ENCODE data around the gene RINT1.

RINT1 gene

GRCh38 chr7:105599551-105599950 is 67.5 kb downstream of the RINT1 start:
- no peak for DNase-seq (ENCODE audit: low read depth)

DNA sequence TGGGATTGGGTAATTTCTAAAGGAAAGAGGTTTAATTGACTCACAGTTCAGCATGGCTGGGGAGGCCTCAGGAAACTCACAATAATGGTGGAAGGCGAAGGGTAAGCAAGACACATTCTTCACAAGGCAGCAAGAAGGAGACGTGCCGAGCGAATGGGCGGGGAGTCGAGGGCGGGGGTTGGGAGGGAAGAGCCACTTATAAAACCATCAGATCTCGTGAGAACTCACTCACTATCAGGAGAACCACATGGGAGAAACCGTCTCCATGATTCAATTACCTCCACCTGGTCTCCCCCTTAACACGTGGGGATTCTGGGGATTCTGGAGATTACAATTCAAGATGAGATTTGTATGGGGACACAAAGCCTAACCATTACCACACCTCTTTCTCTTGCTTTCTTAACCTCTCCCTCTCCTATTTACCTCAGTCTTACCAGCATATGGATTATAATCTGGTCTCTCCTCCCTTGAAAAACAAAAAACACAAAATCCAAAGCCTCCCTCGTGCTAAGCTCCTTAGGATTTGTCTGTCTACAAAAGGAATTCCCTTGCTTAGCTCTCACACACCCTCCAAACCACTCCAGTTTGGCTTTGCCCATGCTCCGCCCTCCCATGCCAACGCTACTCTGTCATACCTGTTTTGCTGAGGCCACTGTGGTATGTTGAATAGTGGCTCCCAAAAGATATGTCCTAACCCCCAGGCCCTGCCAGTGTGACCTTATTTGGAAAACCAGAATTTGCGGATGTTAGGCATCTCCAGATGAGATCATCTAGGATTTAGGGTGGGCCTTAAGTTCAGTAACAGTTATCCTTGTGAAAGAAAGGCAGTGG is 68.9 kb downstream of the RINT1 start:
- no peak for DNase-seq (ENCODE audit: low read depth)

GRCh38 chr7:105602325-105603305 is 70.6 kb downstream of the RINT1 start:
- DNase-seq (ENCODE audit: low read depth), result no peak

DNA sequence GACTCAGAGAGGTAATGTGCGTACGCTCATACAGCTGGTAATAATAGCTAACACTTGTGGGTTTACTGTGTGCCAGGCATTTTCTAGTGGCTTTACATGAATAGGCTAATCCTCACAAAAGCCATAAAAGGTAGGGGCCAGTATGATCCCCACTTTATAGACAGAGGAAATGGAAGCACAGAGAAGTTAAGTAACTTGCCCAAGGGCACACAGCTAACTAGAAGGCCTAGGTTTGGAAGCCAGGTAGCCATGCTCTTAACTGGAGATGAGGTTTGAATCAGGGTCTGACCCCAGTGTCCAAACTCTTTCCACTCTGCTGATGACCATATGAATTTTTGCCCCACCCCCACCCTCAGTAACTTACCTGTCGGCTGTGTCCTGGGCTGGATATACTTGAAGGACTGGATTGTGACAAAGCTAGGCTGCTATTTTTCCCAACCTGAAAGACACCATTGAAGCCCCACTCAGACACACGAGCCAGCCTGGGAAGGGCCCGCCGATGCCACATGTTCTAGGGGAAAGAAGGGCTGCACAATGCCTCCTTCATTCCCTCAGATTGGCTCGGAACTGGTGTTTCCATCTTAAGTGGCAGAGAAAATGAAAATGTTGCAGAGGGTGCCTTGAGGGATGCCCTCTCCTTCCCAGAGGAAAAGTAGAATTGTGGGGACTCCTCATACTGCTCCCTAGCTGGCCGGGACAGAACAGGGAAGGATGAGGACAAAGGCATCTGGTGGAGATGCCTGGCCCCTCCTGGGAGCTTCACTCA is 78.3 kb downstream of the RINT1 start:
- DNase-seq (ENCODE audit: low read depth), result no peak

DNA sequence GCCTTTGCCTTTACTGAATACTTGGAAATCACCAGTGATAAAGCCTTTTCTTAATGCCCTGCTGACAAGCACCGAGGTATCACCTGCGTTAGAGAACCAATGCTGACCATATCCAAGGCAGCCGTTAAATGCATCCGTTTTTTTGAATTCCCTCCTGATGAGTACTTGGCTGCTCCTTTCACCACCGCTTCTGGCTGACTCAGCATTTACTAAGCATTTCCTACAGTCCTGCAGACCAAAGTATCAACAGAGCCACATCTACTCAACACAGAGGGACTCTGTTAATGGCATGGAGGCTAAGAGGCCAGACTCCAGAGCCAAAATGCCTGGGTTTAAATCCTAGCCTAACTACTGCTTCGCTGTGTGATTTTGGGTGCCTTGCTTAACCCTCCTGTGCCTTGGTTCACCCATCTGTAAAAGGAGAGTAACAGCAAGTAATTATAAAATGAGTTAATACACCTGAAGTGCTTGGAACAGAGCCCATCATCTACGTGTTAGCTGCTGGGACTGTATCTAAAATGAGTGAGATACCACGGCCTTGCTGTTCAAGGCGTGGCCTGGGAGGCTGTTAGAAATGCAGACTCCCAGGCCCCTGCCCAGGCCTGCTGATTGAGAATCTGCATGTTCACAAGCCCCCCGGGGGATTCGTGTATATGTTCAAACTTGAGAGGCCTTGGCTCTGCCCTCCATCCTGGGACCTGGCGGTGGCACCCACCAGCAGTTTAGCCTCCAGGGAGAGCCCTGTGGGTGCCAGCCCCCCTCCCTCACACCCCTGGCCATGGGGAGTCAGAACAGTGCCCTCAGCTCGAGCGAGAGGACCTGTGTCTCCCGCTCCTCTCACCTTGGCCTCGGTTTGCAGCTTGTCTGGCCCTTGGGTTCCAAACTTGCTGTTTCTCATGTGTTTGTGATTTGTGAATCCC is 80.1 kb downstream of the RINT1 start:
- DNase-seq (ENCODE audit: low read depth), result no peak

GRCh38 chr7:105612806-105613205 is 80.8 kb downstream of the RINT1 start:
- no peak for DNase-seq (ENCODE audit: low read depth)

- no peak for DNase-seq (ENCODE audit: low read depth)
Observed at GRCh38 chr7:105613611-105614330, 81.8 kb downstream of the RINT1 start.

DNA sequence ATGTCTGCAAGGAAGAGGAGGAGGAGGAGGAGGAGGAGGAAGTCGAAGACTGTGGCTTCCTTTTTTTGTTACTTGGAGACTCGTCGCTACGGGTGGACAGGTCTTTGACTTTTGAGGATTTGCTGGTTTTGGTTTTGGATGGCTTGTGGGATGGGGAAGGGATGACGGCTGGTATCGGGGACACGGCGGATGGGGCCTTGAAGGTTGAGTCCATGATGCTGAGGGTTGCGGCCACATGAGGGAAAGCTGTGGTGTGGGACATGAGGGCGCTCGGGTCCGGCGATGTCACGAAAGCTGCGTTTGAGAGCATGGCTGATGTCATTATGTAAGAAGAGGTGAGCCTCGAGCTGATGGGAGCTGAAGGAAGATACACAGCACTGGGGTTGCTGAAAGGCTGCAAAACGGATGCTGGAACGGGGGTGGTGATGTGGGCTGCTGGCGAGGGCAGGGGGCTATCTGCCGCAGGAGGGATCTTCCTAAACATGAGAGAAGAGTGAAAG is 82.4 kb downstream of the RINT1 start:
- no peak for DNase-seq (ENCODE audit: low read depth)

All from activated T-helper 9 cell treated with anti-CD3 and anti-CD28 coated beads, Interleukin-2, amount 50 U/mL, for 16 hours (primary cell).